LNCAP (cell line): ENCODE data around the gene LCE3D.
A peak's percentile ranks its signal among the peaks of the same experiment; 100 is the strongest.

ENCODE experiments used
- TF ChIP-seq, protein P1 (sequence below): fragments of 450-650 bp; IDR thresholded peaks from 2 replicates; pipeline ENCODE4 v1.5.1; 2017; ENCODE audit warnings: mild to moderate bottlenecking

LCE3D gene

DNA sequence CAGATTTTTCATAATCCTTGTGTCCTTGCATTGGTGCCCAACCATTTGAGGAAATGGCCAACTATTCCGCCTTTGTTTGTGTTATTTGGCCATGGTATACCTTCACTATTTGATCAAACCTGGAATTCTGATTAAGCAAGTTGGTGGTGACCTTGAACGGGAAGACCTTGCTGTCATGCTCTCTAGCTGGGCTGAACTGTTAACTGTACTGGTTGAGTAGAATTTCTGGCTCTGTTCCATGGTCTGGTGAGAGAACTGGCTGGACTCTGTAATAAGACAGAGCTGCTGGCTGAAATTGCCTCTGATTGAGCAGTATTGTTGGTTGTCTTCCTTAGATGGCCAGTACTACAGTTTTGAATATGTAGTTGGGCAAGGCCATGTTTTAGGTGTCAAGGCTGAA lies 16.7 kb upstream of the LCE3D start:
- TF ChIP-seq, protein P1, sequence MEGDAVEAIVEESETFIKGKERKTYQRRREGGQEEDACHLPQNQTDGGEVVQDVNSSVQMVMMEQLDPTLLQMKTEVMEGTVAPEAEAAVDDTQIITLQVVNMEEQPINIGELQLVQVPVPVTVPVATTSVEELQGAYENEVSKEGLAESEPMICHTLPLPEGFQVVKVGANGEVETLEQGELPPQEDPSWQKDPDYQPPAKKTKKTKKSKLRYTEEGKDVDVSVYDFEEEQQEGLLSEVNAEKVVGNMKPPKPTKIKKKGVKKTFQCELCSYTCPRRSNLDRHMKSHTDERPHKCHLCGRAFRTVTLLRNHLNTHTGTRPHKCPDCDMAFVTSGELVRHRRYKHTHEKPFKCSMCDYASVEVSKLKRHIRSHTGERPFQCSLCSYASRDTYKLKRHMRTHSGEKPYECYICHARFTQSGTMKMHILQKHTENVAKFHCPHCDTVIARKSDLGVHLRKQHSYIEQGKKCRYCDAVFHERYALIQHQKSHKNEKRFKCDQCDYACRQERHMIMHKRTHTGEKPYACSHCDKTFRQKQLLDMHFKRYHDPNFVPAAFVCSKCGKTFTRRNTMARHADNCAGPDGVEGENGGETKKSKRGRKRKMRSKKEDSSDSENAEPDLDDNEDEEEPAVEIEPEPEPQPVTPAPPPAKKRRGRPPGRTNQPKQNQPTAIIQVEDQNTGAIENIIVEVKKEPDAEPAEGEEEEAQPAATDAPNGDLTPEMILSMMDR, result no peak

DNA sequence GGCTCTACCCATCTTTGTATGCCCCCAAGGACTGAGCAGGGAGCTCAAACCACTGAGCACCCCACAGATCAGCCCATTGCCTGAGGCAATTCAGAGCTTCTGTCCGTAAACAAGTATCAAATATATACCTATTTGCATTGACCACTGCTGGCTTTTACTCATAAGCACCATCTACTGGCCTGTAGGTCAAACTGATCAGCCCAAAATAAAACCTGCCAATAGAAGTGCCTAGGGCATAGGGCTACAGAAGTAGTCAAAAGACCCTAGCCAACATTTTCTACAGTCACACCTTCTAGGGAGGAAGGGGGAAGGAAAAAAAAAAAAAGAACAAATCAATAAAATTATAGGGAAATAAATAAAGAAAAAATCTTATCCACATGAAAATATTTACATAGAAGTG lies 5.3 kb upstream of the LCE3D start:
- TF ChIP-seq, protein P1, result peak; percentile 32; the same call in 1 of the 2 replicates

DNA sequence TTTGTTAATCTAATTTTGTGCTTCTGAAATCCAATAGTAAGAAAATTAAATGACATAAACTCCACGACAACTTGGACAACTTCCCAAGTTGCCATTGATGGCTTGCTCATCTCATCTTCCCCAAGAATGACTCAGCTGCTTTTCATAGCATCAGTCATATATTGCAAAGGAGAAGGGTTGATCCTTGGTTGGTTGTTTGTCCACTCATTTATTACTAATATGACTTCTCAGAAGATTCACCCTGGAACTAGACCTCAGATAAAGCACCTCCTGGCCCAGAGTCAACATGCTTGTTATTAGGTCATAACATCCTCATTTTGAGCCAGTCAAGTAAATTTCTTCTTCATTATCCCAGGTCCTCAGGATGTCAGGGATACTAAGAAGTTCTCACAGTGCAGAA lies 2.3 kb upstream of the LCE3D start:
- TF ChIP-seq, protein P1, result no peak

DNA sequence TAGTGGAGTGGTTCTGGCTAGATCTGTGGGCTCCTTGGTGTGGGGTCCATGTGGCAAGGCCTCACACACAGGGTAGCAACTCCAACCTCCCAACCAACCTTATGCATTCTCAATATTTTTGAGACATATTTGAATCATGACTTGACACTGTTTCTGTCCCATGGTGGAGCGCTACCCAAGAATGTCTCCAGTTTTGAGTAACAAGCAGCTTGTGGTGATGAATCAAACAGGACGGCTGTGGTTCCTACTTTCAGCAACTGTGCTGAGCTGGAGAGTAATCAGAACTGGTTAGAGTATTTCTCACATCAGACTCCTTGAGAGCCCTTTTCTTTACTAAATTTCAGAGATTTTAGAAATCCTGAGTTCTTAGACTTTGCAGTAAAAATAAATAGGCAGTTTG lies 3.1 kb downstream of the LCE3D start:
- TF ChIP-seq, protein P1, result no peak

DNA sequence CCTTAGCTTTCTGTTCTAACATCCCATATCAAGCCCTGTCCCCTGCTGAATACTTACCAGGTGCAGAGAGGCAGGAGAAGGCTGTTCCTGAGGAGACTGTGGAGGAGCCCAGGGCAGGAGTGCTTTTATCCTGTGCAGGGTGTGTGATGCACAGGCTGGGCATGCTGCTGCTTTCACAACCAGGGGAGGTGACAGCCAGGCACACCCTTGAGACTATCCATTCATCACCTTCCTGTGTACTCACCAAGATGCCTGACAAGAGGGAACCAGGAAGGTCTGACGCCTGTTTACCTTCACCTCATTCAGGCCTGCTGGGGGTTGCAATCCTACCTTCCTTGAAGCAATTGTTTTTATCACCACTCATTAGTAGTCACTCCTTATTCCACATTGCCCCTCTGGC lies 13.6 kb downstream of the LCE3D start, which contains the start of gene LCE3E:
TSS of gene LCE3E (minus strand) at position 100 of the 400 bp plus-strand sequence. CDS start 572 bp downstream, outside the sequence.
- TF ChIP-seq, protein P1, result no peak

DNA sequence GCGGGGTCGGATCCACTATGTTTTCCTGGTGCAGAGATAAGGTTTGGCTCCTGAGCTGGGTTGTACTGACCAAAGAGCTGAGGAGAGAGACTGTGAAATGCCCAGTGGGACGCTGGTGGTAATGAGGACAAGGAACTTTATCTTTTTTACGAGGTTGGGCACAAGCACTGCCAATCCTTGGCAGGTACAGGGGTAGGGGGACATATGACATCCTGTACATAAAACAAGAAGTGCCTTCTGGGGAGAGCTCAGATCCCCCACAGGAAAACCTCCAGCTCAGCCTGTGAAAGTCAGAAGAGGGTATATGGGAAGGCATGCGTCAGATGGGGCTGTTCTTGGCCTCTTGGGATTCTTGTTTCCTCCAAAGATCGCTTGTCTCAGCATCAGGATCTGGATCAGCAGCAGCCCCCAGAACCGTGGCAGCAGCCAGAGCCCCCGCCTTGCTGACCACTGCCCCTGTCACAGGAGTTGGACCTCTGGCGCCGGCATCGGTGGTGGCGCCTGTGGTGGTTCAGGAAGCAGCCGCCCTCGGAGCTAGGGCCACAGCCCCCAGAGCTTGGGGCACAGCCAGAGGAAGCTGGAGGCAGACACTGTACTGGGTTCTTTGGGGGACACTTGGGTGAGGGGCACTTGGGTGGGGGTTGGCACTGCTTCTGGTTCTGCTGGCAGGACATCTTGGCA lies 14.6 kb downstream of the LCE3D start:
- TF ChIP-seq, protein P1, result no peak

DNA sequence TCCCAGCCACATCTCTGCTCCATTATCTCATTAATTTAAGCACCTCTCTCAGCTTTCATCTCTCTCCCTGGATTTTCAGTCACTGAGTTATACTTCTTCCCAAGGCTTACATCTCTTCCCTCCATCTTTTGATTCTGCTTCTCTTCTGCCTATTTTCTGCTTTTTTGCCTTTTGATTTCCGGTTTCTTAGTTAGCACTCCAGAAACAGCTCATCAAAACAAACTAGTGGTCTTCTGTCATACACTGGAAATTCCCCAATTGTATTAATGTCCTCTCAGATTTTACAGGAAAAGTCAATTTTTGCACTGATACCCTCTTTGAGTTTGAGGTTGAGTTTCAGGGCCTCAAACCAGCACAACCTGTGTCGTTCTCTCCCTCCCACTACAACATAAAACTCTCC lies 15.2 kb downstream of the LCE3D start:
- TF ChIP-seq, protein P1, result no peak

DNA sequence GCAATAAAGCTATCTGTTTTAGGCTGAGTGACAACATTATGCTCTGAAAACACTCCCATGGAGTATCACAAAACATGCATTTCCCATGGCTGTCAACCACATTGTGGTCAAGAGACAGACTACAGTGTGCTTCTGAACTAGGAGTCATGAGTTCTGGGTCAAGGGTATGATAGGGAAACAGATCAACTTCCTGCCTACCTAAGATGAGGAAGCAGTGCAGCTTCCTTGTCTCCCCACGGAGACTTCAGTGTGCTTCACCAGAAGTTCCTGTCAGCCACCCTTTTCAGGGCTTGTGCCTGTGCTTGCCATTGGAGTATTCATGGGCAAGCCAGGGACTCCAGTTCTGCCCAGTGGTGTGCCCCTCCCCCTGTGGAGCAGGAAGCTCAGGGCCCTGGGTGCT lies 33.6 kb downstream of the LCE3D start:
- TF ChIP-seq, protein P1, result no peak
